A673 (cell line): ENCODE data around the gene TSPAN31. TPM values are rescaled to one million over a fixed set of nuclear protein-coding genes. Genes with fewer than 3 reads are reported as not detected.

Source experiments
- BruUV-seq: library from RNA; stranded (reverse); fragments of 400-500 nt; replicated peaks from 2 replicates; lab custom pipeline; 2021; lab: Mats Ljungman, UMichigan
- CTCF ChIA-PET: fragments of 300-600 bp; sonication (Branson Sonifier 250); formaldehyde crosslinking; loops from one replicate; lab custom pipeline; 2022; ENCODE audit warnings: antibody characterized with exemption; lab: Charles Lee
- POLR2A ChIA-PET: fragments of 300-600 bp; sonication (Branson Sonifier 250); formaldehyde crosslinking; loops from one replicate; lab custom pipeline; 2022; ENCODE audit warnings: antibody characterized with exemption; ENCODE audit not compliant: low non-redundant PET; lab: Charles Lee
- DNase-seq: peaks from one replicate; pipeline ENCODE4 v3.0.0-alpha.2; 2015; ENCODE audit warnings: low spot score
- H3K27ac ChIP-seq: fragments of 200-600 bp; sonication (generic); 2 replicates; pipeline ENCODE4 v1.5.1; 2016; ENCODE audit warnings: mixed run types, low read depth, mild to moderate bottlenecking, mixed read lengths, antibody characterized with exemption, low read length; ENCODE audit not compliant: poor library complexity, severe bottlenecking
- H3K27me3 ChIP-seq: fragments of 200-600 bp; sonication (generic); replicated peaks from 2 replicates; pipeline ENCODE4 v1.6.1; 2017; ENCODE audit warnings: mixed run types, low read depth, mild to moderate bottlenecking, mixed read lengths, antibody characterized with exemption, low read length; ENCODE audit not compliant: insufficient read depth, poor library complexity
- H3K36me3 ChIP-seq: fragments of 200-600 bp; sonication (generic); 2 replicates; pipeline ENCODE4 v1.6.1; 2016; ENCODE audit warnings: mixed run types, mild to moderate bottlenecking, mixed read lengths, antibody characterized with exemption, low read length; ENCODE audit not compliant: insufficient read depth, poor library complexity, severe bottlenecking
- H3K4me1 ChIP-seq: fragments of 200-600 bp; sonication (generic); 2 replicates; pipeline ENCODE4 v1.6.1; 2017; ENCODE audit warnings: mixed run types, mild to moderate bottlenecking, mixed read lengths, antibody characterized with exemption, low read length; ENCODE audit not compliant: insufficient read depth, poor library complexity, severe bottlenecking
- H3K4me3 ChIP-seq: fragments of 200-600 bp; sonication (generic); 2 replicates; pipeline ENCODE4 v1.5.1; 2016; ENCODE audit warnings: low read depth, mixed run types, mild to moderate bottlenecking, mixed read lengths, low read length; ENCODE audit not compliant: poor library complexity, severe bottlenecking
- H3K9me3 ChIP-seq: fragments of 200-600 bp; sonication (generic); 2 replicates; pipeline ENCODE4 v1.6.1; 2016; ENCODE audit warnings: mixed run types, low read depth, mild to moderate bottlenecking, mixed read lengths, antibody characterized with exemption, low read length; ENCODE audit not compliant: poor library complexity, severe bottlenecking
- EZH2 ChIP-seq: fragments of 200-600 bp; sonication (generic); IDR thresholded peaks from 2 replicates; pipeline ENCODE4 v1.6.1; 2017; ENCODE audit warnings: borderline replicate concordance, low read depth, mild to moderate bottlenecking, mixed read lengths, antibody characterized with exemption, low read length; ENCODE audit not compliant: poor library complexity, severe bottlenecking
- intact Hi-C: fragments of 100-400 bp; cut with micrococcal nuclease; formaldehyde crosslinking; loops from one replicate; pipeline ENCODE4 v1.10.0; 2022; ENCODE audit not compliant: unreplicated experiment
- total RNA-seq: library from RNA; stranded (reverse); gene quantifications from 2 replicates; pipeline ENCODE4 v1.2.3, GENCODE V29; 2021
- TF ChIP-seq, protein P1 (sequence below): fragments of 300-800, 200-600 bp; sonication (generic); conservative IDR thresholded peaks from 2 replicates; pipeline ENCODE4 v1.5.1; 2017; ENCODE audit warnings: low read depth, mild to moderate bottlenecking, antibody characterized with exemption, low read length, moderate library complexity, mixed read lengths

The TSPAN31 gene
- total RNA-seq, 1 experiment from 2014 or later = 8.9 TPM

- Histone ChIP-seq H3K4me3 (peak overlapping the region; percentile 62), H3K27me3 (peaks cover 18% of the 10 kb centered on the region), H3K9me3 (no peaks in the 10 kb centered on the region), H3K27ac (no peak overlapping the region), H3K36me3 (no peaks in the 10 kb centered on the region), H3K4me1 (peaks cover 31% of the 10 kb centered on the region)
- BruUV-seq = no TSS peak
- CTCF ChIA-PET = interaction anchor here (0.6 to 2.3 kb wide), 5 partner anchors 9 to 471 kb away, joined by 3 to 17 read pairs (median 3); no protein-coding TSS in a partner anchor
- POLR2A ChIA-PET = no interaction called here
- no peak for TF ChIP-seq EZH2
- TF ChIP-seq, protein P1, sequence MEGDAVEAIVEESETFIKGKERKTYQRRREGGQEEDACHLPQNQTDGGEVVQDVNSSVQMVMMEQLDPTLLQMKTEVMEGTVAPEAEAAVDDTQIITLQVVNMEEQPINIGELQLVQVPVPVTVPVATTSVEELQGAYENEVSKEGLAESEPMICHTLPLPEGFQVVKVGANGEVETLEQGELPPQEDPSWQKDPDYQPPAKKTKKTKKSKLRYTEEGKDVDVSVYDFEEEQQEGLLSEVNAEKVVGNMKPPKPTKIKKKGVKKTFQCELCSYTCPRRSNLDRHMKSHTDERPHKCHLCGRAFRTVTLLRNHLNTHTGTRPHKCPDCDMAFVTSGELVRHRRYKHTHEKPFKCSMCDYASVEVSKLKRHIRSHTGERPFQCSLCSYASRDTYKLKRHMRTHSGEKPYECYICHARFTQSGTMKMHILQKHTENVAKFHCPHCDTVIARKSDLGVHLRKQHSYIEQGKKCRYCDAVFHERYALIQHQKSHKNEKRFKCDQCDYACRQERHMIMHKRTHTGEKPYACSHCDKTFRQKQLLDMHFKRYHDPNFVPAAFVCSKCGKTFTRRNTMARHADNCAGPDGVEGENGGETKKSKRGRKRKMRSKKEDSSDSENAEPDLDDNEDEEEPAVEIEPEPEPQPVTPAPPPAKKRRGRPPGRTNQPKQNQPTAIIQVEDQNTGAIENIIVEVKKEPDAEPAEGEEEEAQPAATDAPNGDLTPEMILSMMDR = peak; percentile 44
- intact Hi-C loops = no loop called here
- no peak for DNase-seq
These were observed 8.7 kb upstream of the TSPAN31 start for GRCh38 chr12:57735952-57736740.

DNA sequence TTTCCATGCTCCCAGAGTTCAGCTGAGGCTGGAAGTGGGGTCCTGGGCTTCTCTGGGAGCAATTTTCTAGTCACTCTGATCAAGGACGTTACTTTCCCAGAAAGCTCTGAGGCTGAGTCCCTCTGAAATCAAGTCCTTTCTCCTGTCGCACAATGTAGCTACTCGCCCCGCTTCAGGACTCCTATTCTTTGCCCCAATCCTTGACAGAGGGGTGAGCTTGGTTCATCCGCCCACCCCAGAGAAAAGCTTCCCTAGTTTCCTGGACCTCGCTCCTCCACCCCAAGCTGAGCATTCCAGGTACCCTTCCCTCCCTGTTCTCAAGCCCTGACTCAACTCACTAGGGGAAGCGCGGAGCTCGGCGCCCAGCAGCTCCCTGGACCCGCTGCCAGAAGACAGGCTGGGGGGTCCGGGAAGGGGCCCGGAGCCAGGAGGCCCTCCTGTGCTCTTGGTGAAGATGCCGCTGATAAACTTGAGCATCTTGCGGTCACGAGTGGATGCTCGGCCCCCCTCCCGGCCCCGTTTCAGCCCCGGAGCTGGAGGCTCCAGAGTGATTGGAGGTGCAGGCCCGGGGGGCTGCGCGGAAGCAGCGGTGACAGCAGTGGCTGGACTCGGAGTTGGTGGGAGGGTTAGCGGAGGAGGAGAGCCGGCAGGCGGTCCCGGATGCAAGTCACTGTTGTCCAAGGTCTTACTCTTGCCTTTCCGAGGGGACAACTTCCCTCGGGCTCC is 7.9 kb upstream of the TSPAN31 start:
- no peaks in the 10 kb centered on the region for H3K9me3 ChIP-seq
- no peak for DNase-seq
- peaks cover 18% of the 10 kb centered on the region for H3K27me3 ChIP-seq
- ChIA-PET CTCF (interaction anchor here (0.6 to 2.3 kb wide), 4 partner anchors 10 to 472 kb away, joined by 3 to 17 read pairs (median 4); no protein-coding TSS in a partner anchor), POLR2A (no interaction called here)
- intact Hi-C loops = no loop called here
- H3K4me1 ChIP-seq = peaks cover 31% of the 10 kb centered on the region
- no peak for TF ChIP-seq EZH2
- TF ChIP-seq, protein P1 = no peak
- no peak overlapping the region for H3K27ac ChIP-seq
- H3K36me3 ChIP-seq = no peaks in the 10 kb centered on the region
- BruUV-seq = no TSS peak
- H3K4me3 ChIP-seq = peak overlapping the region; percentile 62

DNA sequence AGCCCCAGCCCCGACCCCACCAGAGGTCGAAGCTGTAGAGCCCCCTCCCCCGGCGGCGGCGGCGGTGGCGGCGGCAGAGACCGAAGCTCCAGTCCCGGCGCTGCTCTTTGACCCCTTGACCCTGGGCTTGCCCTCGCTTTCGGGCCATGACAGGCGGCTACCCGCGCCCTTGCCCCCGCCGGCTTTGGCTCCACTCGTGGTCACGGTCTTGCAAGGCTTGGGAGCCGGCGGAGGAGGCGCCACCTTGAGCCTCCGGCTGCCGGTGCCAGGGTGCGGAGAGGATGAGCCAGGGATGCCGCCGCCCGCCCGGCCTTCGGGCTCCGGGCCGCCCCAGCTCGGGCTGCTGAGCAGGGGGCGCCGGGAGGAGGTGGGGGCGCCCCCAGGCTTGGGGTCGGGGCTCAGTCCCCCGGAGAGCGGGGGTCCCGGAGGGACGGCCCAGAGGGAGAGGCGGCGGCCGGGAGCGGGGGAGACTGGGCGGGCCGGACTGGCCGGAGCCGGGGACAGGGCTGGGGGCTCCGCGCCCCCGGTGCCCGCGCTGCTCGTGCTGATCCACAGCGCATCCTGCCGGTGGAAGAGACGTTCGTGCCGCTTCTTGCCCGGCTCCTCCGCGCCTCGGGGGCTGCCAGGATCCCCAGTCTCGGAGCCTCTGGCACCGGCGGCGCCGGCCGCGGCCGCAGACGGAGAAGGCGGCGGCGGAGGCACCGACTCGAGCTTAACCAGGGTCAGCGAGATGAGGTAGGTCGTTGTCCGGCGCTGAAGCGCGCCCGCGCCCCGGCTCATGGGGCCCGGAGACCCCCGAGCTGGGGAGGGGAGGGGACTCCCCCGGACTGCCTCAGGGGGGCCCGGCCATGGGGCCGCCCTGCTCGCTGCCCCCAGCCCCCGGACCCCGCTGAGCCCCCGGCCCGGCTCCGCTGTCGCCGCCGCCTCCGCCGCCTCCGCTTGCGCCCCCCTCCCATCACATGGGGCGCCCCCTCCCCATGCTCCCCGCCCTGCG is 7.1 kb upstream of the TSPAN31 start:
- Histone ChIP-seq H3K9me3 (no peaks in the 10 kb centered on the region), H3K27me3 (peaks cover 18% of the 10 kb centered on the region), H3K36me3 (no peaks in the 10 kb centered on the region), H3K4me3 (peak overlapping the region; percentile 62), H3K27ac (no peak overlapping the region), H3K4me1 (peaks cover 31% of the 10 kb centered on the region)
- CTCF ChIA-PET = interaction anchor here (1.1 to 2.3 kb wide), 2 partner anchors 11 to 154 kb away, joined by 5 to 17 read pairs; no protein-coding TSS in a partner anchor
- TF ChIP-seq EZH2 = no peak
- TF ChIP-seq, protein P1 = peak; percentile 56
- DNase-seq = peak; percentile 60
- intact Hi-C loops = no loop called here
- POLR2A ChIA-PET = no interaction called here
- BruUV-seq = no TSS peak
